Adipocyte (in vitro differentiated cells): ENCODE data around the gene TMPRSS9.

Experiments
- DNase-seq: peaks from one replicate; pipeline ENCODE4 v3.0.0-alpha.2; 2015; ENCODE audit warnings: low read depth
- H3K27me3 ChIP-seq: replicated peaks from 2 replicates; pipeline ENCODE4 v1.7.0; 2013; ENCODE audit warnings: mild to moderate bottlenecking, low read length, moderate library complexity; ENCODE audit not compliant: control insufficient read depth, insufficient read depth
- H3K36me3 ChIP-seq: 2 replicates; pipeline ENCODE4 v1.7.0; 2013; ENCODE audit warnings: low read length, mild to moderate bottlenecking, moderate library complexity; ENCODE audit not compliant: control insufficient read depth, insufficient read depth, severe bottlenecking
- H3K4me1 ChIP-seq: 2 replicates; pipeline ENCODE4 v1.7.0; 2013; ENCODE audit warnings: mild to moderate bottlenecking, low read length, moderate library complexity; ENCODE audit not compliant: control insufficient read depth, insufficient read depth
- H3K4me3 ChIP-seq: 2 replicates; pipeline ENCODE4 v1.7.0; 2013; ENCODE audit warnings: mild to moderate bottlenecking, low read length, moderate library complexity
- H3K9ac ChIP-seq: 2 replicates; pipeline ENCODE4 v1.7.0; 2013; ENCODE audit warnings: mild to moderate bottlenecking, low read length, moderate library complexity
- H3K9me3 ChIP-seq: 2 replicates; pipeline ENCODE4 v1.7.0; 2013; ENCODE audit warnings: mild to moderate bottlenecking, low read length, moderate library complexity; ENCODE audit not compliant: control insufficient read depth

TMPRSS9 gene

DNA sequence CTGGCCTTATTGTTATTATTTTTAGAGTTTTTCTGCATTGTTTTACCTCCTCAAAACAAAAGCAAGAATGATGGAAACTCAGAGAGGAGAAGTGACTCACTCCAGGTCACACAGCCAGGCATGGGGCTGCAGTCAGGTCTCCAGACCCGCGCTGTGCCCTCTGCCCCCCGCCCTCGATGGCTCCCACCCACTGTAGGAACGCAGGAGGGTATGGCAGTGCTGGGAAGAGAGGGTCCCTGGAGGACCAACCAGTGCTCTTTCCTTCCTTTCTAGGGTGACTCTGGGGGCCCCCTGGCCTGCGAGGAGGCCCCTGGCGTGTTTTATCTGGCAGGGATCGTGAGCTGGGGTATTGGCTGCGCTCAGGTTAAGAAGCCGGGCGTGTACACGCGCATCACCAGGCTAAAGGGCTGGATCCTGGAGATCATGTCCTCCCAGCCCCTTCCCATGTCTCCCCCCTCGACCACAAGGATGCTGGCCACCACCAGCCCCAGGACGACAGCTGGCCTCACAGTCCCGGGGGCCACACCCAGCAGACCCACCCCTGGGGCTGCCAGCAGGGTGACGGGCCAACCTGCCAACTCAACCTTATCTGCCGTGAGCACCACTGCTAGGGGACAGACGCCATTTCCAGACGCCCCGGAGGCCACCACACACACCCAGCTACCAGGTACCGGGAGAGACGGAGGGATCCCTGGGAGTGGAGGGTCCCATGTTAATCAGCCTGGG lies 61.7 kb downstream of the TMPRSS9 start:
- Histone ChIP-seq H3K27me3 (no peaks in the 10 kb centered on the region), H3K9ac (no peak overlapping the region), H3K36me3 (peaks cover 9% of the 10 kb centered on the region), H3K9me3 (no peaks in the 10 kb centered on the region), H3K4me3 (no peak overlapping the region), H3K4me1 (peaks cover 14% of the 10 kb centered on the region)
- no peak for DNase-seq

DNA sequence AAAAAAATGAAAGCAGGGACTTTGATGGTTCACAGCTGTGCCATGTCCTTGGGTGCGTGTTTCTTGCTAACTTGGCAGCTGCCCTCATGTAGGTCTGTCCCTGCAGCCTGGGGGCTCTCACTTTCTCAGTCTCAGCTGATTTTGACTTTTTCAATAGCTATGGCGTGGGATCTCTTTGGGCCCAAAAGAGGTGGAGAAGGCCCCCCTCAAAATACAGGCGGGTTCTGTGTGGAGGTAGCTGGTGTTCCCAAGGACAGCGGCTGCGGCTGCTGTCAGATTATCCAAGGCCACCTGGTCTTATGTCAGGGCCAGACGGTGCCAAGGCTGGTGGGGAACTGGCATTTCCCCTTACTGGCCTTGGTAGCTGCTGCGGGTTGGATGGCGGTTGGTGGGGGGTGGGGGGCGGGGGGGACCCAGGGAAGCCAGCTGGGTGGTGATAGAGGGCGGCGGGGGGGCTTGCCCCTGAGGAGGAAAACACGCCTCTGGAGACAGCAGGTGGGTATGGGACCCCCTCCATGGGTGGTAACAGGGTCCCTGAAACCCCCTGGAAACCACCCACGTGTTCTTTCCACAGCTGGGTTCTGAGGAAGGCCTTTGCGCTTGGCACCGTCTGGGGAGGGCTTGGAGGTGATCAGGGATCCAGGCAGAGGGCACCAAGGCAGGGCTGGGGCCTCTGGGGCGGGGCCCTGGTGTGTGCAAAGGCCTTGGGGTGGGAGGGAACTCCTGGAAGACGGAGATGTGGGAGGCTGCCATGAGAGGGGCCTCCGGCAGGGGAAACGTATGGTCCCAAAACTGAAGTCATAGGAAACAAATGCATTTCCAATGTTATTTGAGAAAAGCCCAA lies 63.2 kb downstream of the TMPRSS9 start:
- H3K27me3 ChIP-seq = no peaks in the 10 kb centered on the region
- no peak overlapping the region for H3K4me3 ChIP-seq
- no peaks in the 10 kb centered on the region for H3K9me3 ChIP-seq
- no peak overlapping the region for H3K9ac ChIP-seq
- peaks cover 6% of the 10 kb centered on the region for H3K36me3 ChIP-seq
- H3K4me1 ChIP-seq = peaks cover 18% of the 10 kb centered on the region
- no peak for DNase-seq

DNA sequence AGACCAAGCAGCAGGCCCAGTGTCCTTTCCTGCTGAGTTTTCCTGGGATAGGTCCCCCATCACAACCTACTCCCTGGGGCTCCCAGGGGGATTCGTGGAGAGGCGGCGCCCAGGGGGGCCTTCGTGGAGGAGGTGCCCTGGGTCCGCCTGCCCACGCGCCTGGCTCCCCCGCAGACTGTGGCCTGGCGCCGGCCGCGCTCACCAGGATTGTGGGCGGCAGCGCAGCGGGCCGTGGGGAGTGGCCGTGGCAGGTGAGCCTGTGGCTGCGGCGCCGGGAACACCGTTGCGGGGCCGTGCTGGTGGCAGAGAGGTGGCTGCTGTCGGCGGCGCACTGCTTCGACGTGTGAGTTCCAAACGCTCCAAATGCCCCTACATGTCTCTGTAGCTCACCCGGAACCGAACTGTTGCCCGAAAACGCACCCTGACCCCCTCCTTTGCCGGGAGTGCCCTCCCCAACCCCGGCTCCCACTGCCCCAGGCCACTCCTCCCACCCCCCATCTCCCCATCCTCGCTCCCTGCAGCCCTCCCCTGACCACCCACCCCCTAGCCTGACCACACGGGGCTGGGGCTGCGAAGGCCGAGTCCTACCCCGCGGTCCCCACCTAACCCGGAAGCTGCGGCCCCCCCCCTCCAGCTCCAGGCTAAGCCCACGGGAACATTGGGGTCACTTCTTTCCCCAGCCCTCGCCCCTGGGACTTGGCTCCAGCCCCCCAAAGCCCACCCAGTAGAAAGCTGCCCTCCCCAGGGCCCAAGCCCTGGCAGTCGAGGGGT lies 64.0 kb downstream of the TMPRSS9 start:
- Histone ChIP-seq H3K36me3 (peaks cover 6% of the 10 kb centered on the region), H3K9me3 (no peaks in the 10 kb centered on the region), H3K4me3 (no peak overlapping the region), H3K4me1 (peaks cover 24% of the 10 kb centered on the region), H3K27me3 (no peaks in the 10 kb centered on the region), H3K9ac (no peak overlapping the region)
- DNase-seq = no peak

DNA sequence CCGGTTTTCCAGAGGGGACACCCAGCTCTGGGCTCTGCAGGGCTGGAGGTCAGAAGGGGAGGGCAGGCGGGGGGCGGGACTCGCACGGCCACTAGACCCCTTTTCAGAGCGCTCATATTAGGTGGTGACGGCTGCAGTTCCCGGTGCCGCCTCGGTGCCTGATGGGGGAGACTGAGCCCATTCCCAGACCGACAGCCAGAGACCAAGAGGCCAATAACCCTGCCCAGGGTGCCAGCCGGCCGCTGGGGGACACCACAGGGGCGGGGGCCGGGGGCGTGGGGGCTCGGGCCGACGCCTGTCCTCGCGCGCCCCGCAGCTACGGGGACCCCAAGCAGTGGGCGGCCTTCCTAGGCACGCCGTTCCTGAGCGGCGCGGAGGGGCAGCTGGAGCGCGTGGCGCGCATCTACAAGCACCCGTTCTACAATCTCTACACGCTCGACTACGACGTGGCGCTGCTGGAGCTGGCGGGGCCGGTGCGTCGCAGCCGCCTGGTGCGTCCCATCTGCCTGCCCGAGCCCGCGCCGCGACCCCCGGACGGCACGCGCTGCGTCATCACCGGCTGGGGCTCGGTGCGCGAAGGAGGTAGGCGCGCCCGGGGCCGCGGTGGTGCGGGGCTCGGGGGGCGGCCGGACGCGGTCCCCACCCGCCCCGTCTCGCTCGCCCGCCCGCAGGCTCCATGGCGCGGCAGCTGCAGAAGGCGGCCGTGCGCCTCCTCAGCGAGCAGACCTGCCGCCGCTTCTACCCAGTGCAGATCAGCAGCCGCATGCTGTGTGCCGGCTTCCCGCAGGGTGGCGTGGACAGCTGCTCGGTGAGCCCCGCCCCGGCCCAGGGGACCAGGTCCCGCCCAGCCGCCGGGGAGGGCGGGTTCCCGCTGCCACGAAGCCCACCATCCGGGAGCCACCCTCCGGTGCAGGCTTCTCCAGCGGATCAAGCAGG lies 64.9 kb downstream of the TMPRSS9 start:
- H3K27me3 ChIP-seq = no peaks in the 10 kb centered on the region
- H3K4me1 ChIP-seq = peaks cover 24% of the 10 kb centered on the region
- peak; percentile 69 for DNase-seq
- peaks cover 10% of the 10 kb centered on the region for H3K36me3 ChIP-seq
- H3K9me3 ChIP-seq = no peaks in the 10 kb centered on the region
- H3K9ac ChIP-seq = peak overlapping the region; percentile 99
- H3K4me3 ChIP-seq = peak overlapping the region; percentile 97

DNA sequence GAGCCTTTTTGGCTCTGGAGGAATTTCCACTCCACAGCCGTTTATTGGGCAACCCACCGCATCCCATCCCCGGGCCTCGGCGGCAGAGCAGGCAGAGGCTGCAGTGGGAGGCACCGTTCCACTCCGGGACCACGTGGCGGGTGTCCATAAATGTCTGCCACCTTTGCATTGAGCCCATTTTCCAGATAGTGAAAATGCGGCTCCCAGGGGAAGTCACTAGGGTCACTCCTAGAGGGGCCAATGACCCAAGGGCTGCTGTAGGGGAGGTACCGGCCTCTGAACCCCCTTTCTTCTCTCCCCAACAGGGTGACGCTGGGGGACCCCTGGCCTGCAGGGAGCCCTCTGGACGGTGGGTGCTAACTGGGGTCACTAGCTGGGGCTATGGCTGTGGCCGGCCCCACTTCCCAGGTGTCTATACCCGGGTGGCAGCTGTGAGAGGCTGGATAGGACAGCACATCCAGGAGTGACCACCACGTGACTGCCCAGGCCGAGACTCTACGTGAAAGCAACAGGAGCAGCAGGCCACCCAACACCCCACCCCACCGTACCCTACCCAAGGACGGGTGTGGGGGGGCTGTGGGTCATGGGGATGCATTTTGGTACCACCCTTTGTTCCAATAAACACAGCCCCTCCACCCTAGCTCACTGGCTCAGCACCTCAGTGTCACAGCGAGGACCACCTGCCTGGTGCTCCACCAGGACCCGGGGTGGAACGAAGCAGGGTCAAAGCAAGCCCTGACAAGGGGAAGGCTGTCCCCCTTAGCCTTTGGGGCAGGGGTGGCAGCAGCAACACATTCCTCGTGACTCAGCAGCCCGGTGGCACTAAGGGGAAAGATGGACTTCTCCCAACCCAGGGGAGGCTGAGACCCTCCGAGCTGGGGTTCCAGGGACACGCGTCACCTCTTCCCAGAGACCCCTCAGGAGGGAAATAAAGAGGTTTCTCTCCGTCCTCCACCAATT lies 65.8 kb downstream of the TMPRSS9 start:
- Histone ChIP-seq H3K9me3 (no peaks in the 10 kb centered on the region), H3K4me3 (peak overlapping the region; percentile 97), H3K4me1 (peaks cover 24% of the 10 kb centered on the region), H3K9ac (peak overlapping the region; percentile 99), H3K27me3 (no peaks in the 10 kb centered on the region), H3K36me3 (peaks cover 11% of the 10 kb centered on the region)
- DNase-seq = no peak

DNA sequence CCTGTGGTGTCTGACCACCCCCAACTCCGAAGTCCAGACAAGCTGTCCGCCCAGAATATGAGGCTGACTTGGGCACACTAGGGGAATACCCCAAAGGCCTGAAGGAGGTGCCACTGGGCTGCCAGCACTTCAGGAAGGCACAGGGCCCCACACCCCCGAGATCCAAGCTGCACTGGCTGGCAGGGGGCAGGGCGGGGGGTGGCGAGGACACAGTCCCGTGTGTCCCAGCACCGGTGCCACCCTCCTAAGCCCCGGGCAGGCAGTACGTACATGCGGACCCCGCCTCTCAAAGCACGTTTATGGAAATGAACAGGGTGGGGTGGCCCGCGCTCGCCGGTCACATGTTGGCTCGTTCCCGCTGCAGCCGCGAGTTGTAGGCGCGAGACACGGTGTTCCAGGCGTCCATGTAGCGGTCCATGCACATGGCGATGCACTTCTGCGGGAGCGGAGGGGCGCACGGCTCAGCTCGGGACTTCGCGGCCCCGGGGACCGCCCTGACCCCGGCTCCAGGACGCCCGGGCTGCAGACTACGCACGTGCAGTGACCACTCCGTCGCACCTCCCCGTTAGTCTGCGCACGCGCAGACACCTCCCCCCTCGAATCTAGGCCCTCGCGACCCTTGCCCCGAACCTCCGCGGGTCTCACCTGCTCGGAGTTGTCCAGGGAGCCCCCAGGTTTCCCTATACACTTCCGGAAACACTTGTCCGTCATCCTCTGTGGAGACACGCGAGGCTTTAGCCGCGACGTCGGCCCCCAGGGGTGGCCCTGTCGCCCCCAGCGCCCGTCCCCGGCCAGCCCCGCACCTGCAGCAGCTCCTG lies 66.8 kb downstream of the TMPRSS9 start:
- DNase-seq = peak; percentile 51
- peak overlapping the region; percentile 97 for H3K4me3 ChIP-seq
- peaks cover 21% of the 10 kb centered on the region for H3K36me3 ChIP-seq
- no peaks in the 10 kb centered on the region for H3K9me3 ChIP-seq
- peaks cover 24% of the 10 kb centered on the region for H3K4me1 ChIP-seq
- H3K27me3 ChIP-seq = no peaks in the 10 kb centered on the region
- H3K9ac ChIP-seq = peak overlapping the region; percentile 99

DNA sequence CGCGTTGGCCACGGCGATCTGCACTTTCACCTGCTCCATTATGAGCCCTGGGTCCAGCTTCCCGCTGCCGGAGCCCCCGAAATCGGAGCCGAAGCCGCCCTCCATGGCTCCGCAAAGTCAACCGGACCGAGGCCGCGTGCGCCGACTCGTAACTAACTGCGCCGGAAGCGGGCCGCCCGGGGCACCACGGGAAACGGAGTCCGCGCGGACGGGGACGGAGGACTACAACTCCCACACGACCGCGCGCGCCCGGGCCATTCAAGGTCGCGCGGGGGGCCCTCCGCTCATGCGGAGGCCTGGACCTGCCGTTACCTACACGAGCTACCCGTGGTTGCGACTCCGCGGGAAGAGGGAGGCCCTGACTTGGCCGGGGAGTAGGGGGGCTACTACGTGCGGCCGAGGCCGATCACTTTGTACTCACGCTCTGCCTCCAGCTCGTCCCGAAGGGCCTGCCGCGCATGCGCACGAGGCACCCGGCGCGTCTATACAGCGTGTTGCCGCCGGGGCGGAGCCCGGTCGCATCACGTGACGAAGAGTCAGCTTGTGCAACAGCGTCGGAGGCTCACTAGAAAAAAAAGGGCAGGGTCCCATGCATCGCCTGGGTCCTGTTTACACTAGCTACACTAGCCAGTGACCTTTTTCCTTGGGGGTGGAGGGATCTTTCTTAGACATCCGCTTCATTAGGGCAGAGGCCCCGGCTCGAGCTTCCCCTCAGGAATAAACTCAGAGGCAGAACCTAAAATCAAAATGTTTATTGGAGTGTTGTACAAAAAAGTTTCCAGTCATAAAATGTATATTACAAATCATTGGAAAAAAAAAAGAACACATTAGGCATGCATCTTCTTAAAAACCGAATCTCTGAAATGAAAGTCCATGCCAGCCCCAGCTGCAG lies 67.6 kb downstream of the TMPRSS9 start, which contains the start of gene TIMM13:
Gene TIMM13 (minus strand): TSS at position 158 of the 892 bp plus-strand sequence. CDS start 53 bp downstream, at position 105.
- peaks cover 24% of the 10 kb centered on the region for H3K4me1 ChIP-seq
- peak within 1 kb of the TSS; percentile 99 for H3K9ac ChIP-seq
- DNase-seq = peak; percentile 99
- no peaks in the 10 kb centered on the region for H3K27me3 ChIP-seq
- H3K36me3 ChIP-seq = peaks cover 23% of the 10 kb centered on the region
- peak within 1 kb of the TSS; percentile 97 for H3K4me3 ChIP-seq
- H3K9me3 ChIP-seq = no peaks in the 10 kb centered on the region

DNA sequence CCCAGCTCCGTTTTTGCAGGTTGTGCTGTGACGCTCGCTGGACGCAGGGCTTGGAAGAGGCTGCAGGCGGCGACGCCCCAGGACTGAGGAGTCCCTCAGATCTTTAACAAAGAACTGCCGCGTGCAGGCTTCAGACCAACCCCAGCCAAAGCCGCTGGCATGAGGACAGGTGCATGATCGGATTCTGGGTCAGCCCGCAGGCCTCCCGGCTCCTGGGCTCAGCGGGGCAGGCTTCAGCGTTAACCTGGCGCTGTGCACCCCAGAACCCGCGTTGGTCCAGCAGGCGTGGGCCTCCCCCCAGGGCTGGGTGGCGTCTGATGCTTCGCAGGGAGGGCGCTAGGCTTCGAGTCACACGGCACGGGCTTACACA lies 68.2 kb downstream of the TMPRSS9 start:
- H3K36me3 ChIP-seq = peaks cover 23% of the 10 kb centered on the region
- H3K9ac ChIP-seq = peak overlapping the region; percentile 99
- H3K27me3 ChIP-seq = no peaks in the 10 kb centered on the region
- H3K9me3 ChIP-seq = no peaks in the 10 kb centered on the region
- DNase-seq = no peak
- H3K4me1 ChIP-seq = peaks cover 24% of the 10 kb centered on the region
- H3K4me3 ChIP-seq = peak overlapping the region; percentile 97
